HG02678 (cell line): ENCODE data around the gene HES1.
"Not testable (repeated sequence)": the region's sequence is repeated elsewhere in the genome, so short reads cannot be mapped to it uniquely, and the experiment has no call there.

Source experiments
- ATAC-seq: cut with Tn5 transposase; IDR thresholded peaks from one replicate; pipeline ENCODE4 v1.9.1; 2021; ENCODE audit warnings: mild to moderate bottlenecking, moderate library complexity; ENCODE audit not compliant: unreplicated experiment

The HES1 gene

GRCh38 chr3:194135806-194136518, at the start of gene HES1:
HES1 (plus strand) TSS chr3:194136148; CDS start chr3:194136381, 233 bp downstream.
- no peak for ATAC-seq

DNA sequence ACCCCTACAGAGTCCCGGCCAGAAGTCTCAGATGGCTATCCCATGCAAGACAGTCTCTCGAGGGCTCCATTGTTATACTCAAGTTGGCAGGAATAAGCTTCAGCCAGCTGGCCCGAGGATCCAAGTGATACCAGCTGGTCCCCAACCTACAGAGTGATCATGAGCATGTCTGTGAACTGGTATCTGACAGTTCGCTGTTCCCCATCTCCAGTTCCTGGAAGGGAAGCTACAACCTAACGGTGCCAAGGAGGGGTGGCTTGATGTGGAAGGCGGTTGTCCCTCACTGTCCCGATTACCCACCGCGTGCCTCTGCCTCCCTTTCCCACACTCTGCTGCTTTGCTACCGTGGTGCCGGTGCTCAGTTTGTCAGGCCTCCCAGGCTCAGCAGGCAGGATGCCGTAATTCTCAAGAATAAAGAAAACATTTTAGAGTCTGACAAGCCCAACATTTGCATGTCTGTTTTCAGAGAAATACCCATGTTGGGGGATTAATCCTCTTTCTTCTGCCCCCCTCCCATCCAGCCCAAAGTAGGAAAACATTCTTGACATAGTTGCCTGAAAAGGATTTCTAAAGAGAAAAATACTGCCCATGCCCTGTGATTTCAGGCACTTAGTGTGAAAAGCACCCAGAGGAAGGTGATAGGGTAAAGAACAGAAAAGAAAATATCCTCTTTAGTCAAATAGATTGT, 49.4 kb upstream of the HES1 start:
- no peak for ATAC-seq

- no peak for ATAC-seq
Observed at GRCh38 chr3:194087280-194087679, 48.7 kb upstream of the HES1 start.

DNA sequence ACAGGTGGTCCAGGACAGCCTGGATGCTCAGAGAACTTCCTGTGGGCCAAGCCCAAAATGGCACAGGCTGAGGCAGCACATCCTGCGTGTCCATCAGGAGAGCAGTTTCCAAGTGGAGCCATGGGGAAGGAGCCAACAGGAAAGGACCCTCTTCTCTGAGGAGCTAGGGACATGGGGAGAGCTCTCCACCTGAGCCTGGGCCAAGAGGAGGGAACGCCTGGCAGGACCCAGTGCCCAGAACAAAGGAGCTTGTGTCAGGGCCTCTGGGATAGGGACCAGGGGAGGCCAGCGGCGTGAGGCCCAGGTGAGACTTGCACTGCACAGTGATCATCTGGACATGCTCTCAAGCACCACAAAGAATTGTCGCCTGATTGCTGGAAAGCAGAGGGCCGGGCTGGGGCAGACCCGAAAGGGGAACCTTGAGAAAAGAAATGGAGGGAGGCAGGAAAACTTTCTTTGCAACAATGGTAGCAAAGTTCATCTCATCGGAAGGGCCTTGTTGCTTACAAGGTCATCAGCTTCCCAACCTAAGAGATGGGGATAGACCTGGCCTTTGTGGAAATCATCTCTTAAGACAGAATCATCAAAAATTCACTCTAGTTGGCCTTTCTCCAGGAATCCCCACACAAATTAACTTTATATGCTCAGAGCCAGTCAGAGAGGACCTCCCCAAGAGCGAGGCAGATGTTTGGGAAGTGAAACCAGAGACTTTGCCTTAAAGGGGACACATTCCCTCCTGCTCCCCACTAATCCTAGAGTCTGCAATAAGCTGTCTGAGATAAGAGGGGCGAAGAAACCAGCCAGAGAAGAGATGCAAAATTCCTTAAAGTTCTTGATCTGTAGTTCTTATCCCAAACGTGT, 47.7 kb upstream of the HES1 start:
- ATAC-seq, result no peak

- ATAC-seq, result peak; percentile 48
Observed at GRCh38 chr3:194089357-194090177, 46.4 kb upstream of the HES1 start.

- ATAC-seq, result not testable (repeated sequence)
Observed at GRCh38 chr3:194090178-194090555, 45.8 kb upstream of the HES1 start.

- no peak for ATAC-seq
Observed at GRCh38 chr3:194090716-194091115, 45.2 kb upstream of the HES1 start.

GRCh38 chr3:194091141-194091540, 44.8 kb upstream of the HES1 start:
- ATAC-seq, result no peak

DNA sequence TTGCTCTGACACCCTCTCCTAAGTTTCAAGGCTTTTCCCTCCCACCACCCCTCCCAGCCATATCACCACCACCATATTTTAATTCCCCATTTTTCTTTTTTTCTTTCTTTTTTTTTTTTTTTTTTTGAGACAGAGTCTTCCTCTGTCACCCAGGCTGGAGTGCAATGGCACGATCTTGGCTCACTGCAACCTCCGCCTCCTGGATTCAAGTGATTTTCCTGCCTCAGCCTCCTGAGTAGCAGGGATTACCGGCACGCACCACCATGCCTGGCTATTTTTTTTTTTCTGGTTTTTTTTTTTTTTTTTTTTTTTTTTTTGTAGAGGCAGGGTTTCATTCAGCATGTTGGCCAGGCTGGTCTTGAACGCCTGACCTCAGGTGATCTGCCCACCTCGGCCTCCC, 44.1 kb upstream of the HES1 start:
- not testable (repeated sequence) for ATAC-seq

- ATAC-seq, result no peak
Observed at GRCh38 chr3:194092881-194093301, 43.1 kb upstream of the HES1 start.

DNA sequence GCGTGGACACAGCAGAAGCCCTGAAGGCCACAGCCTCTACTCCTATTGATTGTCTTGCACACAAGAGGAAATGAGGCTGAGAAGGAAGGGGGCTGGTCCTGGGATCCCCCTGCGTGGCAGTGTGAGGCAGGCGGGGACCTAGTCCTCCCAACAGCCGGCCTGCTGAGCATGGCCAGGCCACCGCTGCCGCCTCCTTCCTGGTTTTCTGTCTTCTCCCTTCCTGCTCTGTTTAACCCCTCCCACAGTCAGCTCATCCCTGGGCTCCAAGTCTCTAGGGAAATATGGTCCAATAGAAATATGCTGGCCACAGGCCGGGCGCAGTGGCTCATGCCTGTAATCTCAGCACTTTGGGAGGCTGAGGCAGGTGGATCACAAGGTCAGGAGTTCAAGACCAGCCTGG, 42.1 kb upstream of the HES1 start:
- ATAC-seq, result no peak

DNA sequence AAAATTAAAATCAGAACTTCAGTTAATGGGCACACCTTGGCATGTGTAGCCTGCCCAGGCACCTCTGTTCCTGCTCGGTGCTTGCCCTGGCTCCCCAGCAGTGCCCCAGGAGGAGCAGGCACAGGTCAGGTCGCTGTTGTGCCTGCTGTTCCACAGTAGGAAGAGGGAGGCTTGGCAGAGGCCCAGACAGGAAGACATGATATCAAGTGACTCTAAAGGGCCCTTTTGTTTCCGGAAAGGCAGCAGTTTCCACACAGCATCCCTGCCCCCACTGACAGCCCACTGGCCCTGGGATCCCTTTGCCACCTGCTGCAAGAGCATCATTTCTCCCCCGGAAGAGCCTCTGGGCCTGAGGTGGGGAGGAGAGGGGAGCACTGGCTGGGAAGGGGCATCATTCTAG, 40.5 kb upstream of the HES1 start:
- ATAC-seq, result no peak

- no peak for ATAC-seq
Observed at GRCh38 chr3:194095902-194096301, 40.0 kb upstream of the HES1 start.

DNA sequence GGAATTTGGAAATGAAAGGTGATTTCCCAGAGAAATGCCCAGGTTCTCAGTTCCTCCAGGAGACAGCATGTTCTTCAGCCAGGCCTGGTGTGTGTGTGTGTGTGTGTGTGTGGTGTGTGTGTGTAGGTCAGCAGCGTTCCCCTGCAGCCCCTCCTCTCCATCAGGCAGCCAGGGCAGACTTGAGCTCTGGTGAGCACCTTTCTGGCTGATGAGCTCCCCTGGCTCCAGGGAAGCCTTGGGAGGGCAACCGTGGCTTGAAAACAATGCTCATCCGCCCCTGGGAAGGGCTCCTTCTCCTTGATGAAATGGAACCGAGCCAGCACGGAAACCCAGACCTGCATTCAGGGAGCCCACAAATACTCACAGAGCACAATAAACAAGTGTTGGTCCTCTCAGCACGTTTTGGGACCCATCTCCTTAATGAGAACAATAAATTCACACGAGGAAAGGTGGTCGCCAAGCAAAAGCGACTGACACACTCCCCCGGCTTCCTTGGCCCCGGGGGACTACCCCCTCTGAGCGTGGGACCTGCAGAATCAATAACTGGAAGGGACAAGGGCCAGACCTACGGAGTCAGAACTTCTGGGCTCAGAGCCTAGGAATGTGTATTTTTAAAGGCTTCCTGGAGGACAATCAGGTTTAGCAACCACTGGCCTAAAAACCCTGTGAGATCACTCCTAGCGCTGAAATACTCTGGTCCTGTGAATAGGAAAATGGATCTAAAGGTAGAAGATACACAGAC, 38.6 kb upstream of the HES1 start:
- ATAC-seq, result no peak

- ATAC-seq, result no peak
Observed at GRCh38 chr3:194098081-194098842, 37.7 kb upstream of the HES1 start.

- ATAC-seq, result no peak
Observed at GRCh38 chr3:194098843-194099183, 37.1 kb upstream of the HES1 start.

DNA sequence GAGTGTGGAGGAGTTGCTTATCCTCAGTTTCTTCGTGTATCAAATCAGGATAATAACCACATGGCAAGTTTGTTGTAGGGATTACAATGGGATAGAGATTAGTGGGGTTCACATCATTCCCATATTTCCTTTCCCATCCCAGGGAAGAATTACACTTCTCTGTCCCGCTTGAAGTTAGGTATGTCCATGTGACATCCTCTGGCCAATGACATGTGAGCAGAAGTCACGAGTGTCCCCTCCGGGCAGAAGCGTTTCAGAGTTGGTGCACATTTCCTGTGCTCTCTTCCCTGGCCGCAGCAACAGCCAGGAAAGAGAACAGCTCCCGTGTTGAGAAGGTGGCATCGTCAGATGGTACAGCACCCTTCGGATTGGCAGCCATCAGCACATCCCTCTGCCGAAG, 36.7 kb upstream of the HES1 start:
- ATAC-seq, result no peak

DNA sequence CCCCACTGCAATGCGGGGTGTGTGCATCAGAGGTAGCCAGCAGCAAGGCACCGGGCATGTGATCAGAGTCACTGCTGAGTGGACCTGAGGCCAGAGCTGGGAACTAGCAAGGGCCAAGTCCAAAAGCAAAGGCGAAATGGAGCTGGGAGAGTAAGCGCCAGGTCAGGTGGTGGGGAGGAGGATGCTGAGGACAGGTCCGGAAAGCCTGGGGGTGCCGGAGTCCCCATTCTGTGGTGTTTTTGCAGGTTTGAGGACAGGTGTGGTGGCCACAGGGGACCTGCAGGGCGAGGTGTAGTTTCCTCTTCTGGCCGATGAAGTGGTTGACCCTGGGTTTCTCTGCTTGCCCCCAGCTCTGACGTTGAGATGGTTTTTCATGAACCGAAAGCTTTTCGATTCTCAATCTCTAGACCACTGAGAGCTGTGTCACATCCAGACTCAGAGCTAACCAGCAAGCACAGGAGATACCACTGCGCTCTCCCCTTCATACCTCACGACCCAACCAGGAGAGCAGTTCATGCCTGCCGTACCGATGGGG, 35.0 kb upstream of the HES1 start:
- ATAC-seq, result peak; percentile 82
